HG02938 (cell line): ENCODE results near the gene MRPL4.
"Not testable (repeated sequence)": the region's sequence is repeated elsewhere in the genome, so short reads cannot be mapped to it uniquely, and the experiment has no call there.

Source experiments
- ATAC-seq: cut with Tn5 transposase; IDR thresholded peaks from one replicate; pipeline ENCODE4 v1.9.1; 2021; ENCODE audit warnings: mild to moderate bottlenecking, moderate library complexity; ENCODE audit not compliant: unreplicated experiment

MRPL4 gene

GRCh38 chr19:10259162-10259905 lies 7.3 kb downstream of the MRPL4 start:
- ATAC-seq, result no peak

- ATAC-seq, result no peak
Measured at GRCh38 chr19:10260141-10260584, 8.1 kb downstream of the MRPL4 start.

GRCh38 chr19:10262771-10263170 lies 10.8 kb downstream of the MRPL4 start:
- no peak for ATAC-seq

GRCh38 chr19:10266706-10267105 lies 14.7 kb downstream of the MRPL4 start:
- no peak for ATAC-seq

GRCh38 chr19:10268071-10268470 lies 16.1 kb downstream of the MRPL4 start:
- ATAC-seq, result no peak

GRCh38 chr19:10269333-10270179 lies 17.5 kb downstream of the MRPL4 start:
- ATAC-seq, result no peak

GRCh38 chr19:10270180-10270615 lies 18.2 kb downstream of the MRPL4 start:
- peak; percentile 45 for ATAC-seq

- peak; percentile 37 for ATAC-seq
Measured at GRCh38 chr19:10270616-10271394, 18.8 kb downstream of the MRPL4 start, which contains the start of gene ICAM1. Gene ICAM1, plus strand, starts transcription at chr19:10271120. Its CDS starts 40 bp downstream, at chr19:10271160.

- ATAC-seq, result no peak
Measured at GRCh38 chr19:10271543-10272086, 19.6 kb downstream of the MRPL4 start.

- ATAC-seq, result no peak
Measured at GRCh38 chr19:10274589-10274988, 22.6 kb downstream of the MRPL4 start.

GRCh38 chr19:10277795-10278589 lies 26.0 kb downstream of the MRPL4 start:
- ATAC-seq, result no peak

GRCh38 chr19:10278935-10279334 lies 26.9 kb downstream of the MRPL4 start:
- ATAC-seq, result no peak

- no peak for ATAC-seq
Measured at GRCh38 chr19:10279737-10280442, 27.9 kb downstream of the MRPL4 start.

- ATAC-seq, result not testable (repeated sequence)
Measured at GRCh38 chr19:10282043-10282442, 30.0 kb downstream of the MRPL4 start.

- no peak for ATAC-seq
Measured at GRCh38 chr19:10283301-10284064, 31.5 kb downstream of the MRPL4 start.

- no peak for ATAC-seq
Measured at GRCh38 chr19:10284065-10284959, 32.3 kb downstream of the MRPL4 start.

GRCh38 chr19:10284960-10285278 lies 32.9 kb downstream of the MRPL4 start:
- ATAC-seq, result no peak

- no peak for ATAC-seq
Measured at GRCh38 chr19:10285393-10285792, 33.4 kb downstream of the MRPL4 start.
